GM19438 (cell line): Measurements from ENCODE around the gene KRTAP10-9.
"Not testable (repeated sequence)": the region's sequence is repeated elsewhere in the genome, so short reads cannot be mapped to it uniquely, and the experiment has no call there.

ENCODE experiments used
- ATAC-seq: cut with Tn5 transposase; IDR thresholded peaks from one replicate; pipeline ENCODE4 v1.9.1; 2021; ENCODE audit warnings: low read depth; ENCODE audit not compliant: unreplicated experiment

The KRTAP10-9 gene

GRCh38 chr21:44613386-44614155, 13.3 kb upstream of the KRTAP10-9 start:
- no peak for ATAC-seq

- no peak for ATAC-seq
These were observed 12.7 kb upstream of the KRTAP10-9 start for GRCh38 chr21:44614161-44614631.

- no peak for ATAC-seq
These were observed 11.9 kb upstream of the KRTAP10-9 start for GRCh38 chr21:44614961-44615391.

- no peak for ATAC-seq
These were observed 11.4 kb upstream of the KRTAP10-9 start for GRCh38 chr21:44615466-44615865.

- ATAC-seq: no peak
These were observed 10.8 kb upstream of the KRTAP10-9 start for GRCh38 chr21:44615911-44616590.

GRCh38 chr21:44616591-44616926, 10.3 kb upstream of the KRTAP10-9 start:
- ATAC-seq: no peak

- no peak for ATAC-seq
These were observed 9.8 kb upstream of the KRTAP10-9 start for GRCh38 chr21:44617071-44617501.

GRCh38 chr21:44618504-44618903, 8.4 kb upstream of the KRTAP10-9 start:
- no peak for ATAC-seq

- no peak for ATAC-seq
These were observed 8.0 kb upstream of the KRTAP10-9 start for GRCh38 chr21:44618909-44619308.

- ATAC-seq: no peak
These were observed 7.0 kb upstream of the KRTAP10-9 start for GRCh38 chr21:44619886-44620285.

- ATAC-seq: no peak
These were observed 3.3 kb upstream of the KRTAP10-9 start for GRCh38 chr21:44623575-44623974.

- no peak for ATAC-seq
These were observed 1.1 kb upstream of the KRTAP10-9 start for GRCh38 chr21:44625756-44626155.

GRCh38 chr21:44626262-44626661, 631 bp upstream of the KRTAP10-9 start:
- ATAC-seq: no peak

- ATAC-seq: not testable (repeated sequence)
These were observed 409 bp downstream of the KRTAP10-9 start for GRCh38 chr21:44627181-44627822.

- ATAC-seq: not testable (repeated sequence)
These were observed 939 bp downstream of the KRTAP10-9 start for GRCh38 chr21:44627831-44628233.

- ATAC-seq: no peak
These were observed 2.0 kb downstream of the KRTAP10-9 start for GRCh38 chr21:44628707-44629391.

GRCh38 chr21:44630440-44630839, 3.5 kb downstream of the KRTAP10-9 start:
- ATAC-seq: no peak

- no peak for ATAC-seq
These were observed 5.2 kb downstream of the KRTAP10-9 start for GRCh38 chr21:44632067-44632466.

GRCh38 chr21:44636209-44637017, 9.5 kb downstream of the KRTAP10-9 start:
- ATAC-seq: no peak
